Heart left ventricle (tissue), 13 donors: ENCODE results near the gene FCN2.

ENCODE experiments used
- POLR2A ChIP-seq, 2 donors: fragments of 450-650 bp; IDR thresholded peaks; one replicate each; pipeline ENCODE4 v1.6.1; 2017; ENCODE audit warnings: antibody characterized with exemption in 2 of 2, mild to moderate bottlenecking in 2 of 2, moderate library complexity in 2 of 2
- TF ChIP-seq, protein P1 (sequence below), 12 donors: fragments of 200-600 bp; sonication (generic) in 4 of 12; IDR thresholded peaks; one replicate each; pipeline versions ENCODE4 v1.5.0 to v1.8.0; 2018 to 2022; ENCODE audit warnings: antibody characterized with exemption in 12 of 12, mild to moderate bottlenecking in 5 of 12
- donor health status: ischemic (EF 13 %, LVEDD 7.1; RV severe dilation, severe dysfunction).
- donor health status: DM: no; HTN: yes; CAD: no.
- donor health status: DM: no; HTN: no; CAD: no.
- donor health status: ischemic (EF 25% LVEDD 6.9; RV normal size, moderate dysfunction).
- donor health status: ischemic (EF 25% LVEDD 5.7; RV mildly dilated, moderate dysfunction).
- donor health status: ischemic (EF 35%, LVEDD 5.7; RV mildly dilated, moderate dysfunction).
- donor health status: nonischemic (EF 11% LVEDD 7.7; RV severe dilation, severe dysfunction).
- donor health status: DM: yes; HTN: yes; CAD: no.
- donor health status: PGD.
- donor health status: ischemic (EF 29% LVEDD 5.4; RV normal size, mild dysfunction).
- donor health status: nonischemic (EF 23%, LVEDD 6.1; RV moderate dilation, normal function).

DNA sequence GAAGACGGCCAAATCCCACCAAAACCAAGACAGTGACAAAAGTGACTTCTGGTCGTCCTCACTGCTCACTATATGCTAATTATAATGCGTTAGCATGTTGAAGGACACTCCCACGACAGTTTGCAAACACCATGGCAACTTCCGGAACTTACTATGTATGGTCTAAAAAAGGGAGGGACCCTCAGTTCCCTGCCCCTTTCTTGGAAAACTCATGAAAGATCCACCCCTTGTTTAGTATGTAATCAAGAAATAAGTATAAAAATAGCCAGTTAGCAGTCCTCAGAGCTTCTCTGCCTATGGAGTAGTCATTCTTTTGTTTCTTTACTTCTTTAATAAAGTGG, 9.5 kb downstream of the FCN2 start:
- TF ChIP-seq, protein P1, sequence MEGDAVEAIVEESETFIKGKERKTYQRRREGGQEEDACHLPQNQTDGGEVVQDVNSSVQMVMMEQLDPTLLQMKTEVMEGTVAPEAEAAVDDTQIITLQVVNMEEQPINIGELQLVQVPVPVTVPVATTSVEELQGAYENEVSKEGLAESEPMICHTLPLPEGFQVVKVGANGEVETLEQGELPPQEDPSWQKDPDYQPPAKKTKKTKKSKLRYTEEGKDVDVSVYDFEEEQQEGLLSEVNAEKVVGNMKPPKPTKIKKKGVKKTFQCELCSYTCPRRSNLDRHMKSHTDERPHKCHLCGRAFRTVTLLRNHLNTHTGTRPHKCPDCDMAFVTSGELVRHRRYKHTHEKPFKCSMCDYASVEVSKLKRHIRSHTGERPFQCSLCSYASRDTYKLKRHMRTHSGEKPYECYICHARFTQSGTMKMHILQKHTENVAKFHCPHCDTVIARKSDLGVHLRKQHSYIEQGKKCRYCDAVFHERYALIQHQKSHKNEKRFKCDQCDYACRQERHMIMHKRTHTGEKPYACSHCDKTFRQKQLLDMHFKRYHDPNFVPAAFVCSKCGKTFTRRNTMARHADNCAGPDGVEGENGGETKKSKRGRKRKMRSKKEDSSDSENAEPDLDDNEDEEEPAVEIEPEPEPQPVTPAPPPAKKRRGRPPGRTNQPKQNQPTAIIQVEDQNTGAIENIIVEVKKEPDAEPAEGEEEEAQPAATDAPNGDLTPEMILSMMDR (IDR thresholded peaks at IDR 0.05), result no peak
- no peak for TF ChIP-seq POLR2A (IDR thresholded peaks at IDR 0.05)
